ENCODE data around the gene FBXO31.

FBXO31 gene

DNA sequence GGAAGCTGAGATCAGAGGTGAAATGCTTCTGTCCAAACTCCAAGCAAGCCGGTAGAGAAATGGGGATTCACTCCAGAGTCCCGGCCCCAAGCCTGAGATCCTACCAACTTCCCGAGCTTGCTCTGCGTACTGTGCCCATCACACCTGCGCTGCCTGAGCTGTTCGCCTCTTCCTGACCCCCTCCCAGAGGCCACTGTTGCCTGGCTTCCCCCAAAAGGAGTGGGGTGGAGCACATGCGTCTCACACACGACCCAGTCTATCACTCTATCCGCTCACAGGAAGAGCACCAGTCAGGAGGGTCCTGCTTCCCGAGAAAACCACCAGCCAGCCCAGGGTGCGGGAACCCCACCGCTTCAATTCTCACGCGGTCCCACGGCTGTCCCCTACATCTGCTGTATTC is 52.9 kb downstream of the FBXO31 start:
- no peaks in the 10 kb centered on the region for H3K27me3 ChIP-seq
- TF ChIP-seq, protein P1, sequence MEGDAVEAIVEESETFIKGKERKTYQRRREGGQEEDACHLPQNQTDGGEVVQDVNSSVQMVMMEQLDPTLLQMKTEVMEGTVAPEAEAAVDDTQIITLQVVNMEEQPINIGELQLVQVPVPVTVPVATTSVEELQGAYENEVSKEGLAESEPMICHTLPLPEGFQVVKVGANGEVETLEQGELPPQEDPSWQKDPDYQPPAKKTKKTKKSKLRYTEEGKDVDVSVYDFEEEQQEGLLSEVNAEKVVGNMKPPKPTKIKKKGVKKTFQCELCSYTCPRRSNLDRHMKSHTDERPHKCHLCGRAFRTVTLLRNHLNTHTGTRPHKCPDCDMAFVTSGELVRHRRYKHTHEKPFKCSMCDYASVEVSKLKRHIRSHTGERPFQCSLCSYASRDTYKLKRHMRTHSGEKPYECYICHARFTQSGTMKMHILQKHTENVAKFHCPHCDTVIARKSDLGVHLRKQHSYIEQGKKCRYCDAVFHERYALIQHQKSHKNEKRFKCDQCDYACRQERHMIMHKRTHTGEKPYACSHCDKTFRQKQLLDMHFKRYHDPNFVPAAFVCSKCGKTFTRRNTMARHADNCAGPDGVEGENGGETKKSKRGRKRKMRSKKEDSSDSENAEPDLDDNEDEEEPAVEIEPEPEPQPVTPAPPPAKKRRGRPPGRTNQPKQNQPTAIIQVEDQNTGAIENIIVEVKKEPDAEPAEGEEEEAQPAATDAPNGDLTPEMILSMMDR (IDR thresholded peaks at IDR 0.05), result no peak
- H3K4me1 ChIP-seq (ENCODE audit: control insufficient read depth in 1 of 2, insufficient read depth in 1 of 2, low read depth in 1 of 2, low read length in 1 of 2), result no peaks in the 10 kb centered on the region
- no peak overlapping the region for H3K4me3 ChIP-seq (ENCODE audit: low read depth in 1 of 2, low read length in 1 of 2)
- peaks cover 5% of the 10 kb centered on the region for H3K36me3 ChIP-seq
- H3K27ac ChIP-seq, result no peak overlapping the region
- H3K9me3 ChIP-seq, result no peaks in the 10 kb centered on the region

DNA sequence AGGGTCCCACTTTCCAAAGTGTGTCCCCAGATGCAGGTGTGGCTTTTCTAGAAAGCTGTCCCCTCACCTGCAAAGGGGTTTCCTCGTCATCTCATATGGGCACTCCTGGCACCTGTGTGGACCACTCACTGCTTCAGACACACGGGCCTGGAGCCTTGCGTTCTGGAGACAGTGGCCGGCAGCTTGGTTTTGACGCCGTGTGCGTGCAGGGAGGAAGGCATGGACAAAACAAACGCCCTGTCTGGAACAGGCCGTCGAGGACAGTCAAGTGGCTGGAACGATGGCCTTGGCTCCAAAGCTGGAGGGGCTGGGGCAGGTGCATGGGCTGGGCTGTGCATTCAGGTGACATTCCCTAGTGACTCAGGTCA is 53.3 kb downstream of the FBXO31 start:
- Histone ChIP-seq H3K9me3 (no peaks in the 10 kb centered on the region), H3K27me3 (no peaks in the 10 kb centered on the region), H3K4me3 (ENCODE audit: low read depth in 1 of 2, low read length in 1 of 2) (no peak overlapping the region), H3K36me3 (peaks cover 5% of the 10 kb centered on the region), H3K27ac (no peak overlapping the region), H3K4me1 (ENCODE audit: control insufficient read depth in 1 of 2, insufficient read depth in 1 of 2, low read depth in 1 of 2, low read length in 1 of 2) (no peaks in the 10 kb centered on the region)
- TF ChIP-seq, protein P1 (IDR thresholded peaks at IDR 0.05), result no peak

DNA sequence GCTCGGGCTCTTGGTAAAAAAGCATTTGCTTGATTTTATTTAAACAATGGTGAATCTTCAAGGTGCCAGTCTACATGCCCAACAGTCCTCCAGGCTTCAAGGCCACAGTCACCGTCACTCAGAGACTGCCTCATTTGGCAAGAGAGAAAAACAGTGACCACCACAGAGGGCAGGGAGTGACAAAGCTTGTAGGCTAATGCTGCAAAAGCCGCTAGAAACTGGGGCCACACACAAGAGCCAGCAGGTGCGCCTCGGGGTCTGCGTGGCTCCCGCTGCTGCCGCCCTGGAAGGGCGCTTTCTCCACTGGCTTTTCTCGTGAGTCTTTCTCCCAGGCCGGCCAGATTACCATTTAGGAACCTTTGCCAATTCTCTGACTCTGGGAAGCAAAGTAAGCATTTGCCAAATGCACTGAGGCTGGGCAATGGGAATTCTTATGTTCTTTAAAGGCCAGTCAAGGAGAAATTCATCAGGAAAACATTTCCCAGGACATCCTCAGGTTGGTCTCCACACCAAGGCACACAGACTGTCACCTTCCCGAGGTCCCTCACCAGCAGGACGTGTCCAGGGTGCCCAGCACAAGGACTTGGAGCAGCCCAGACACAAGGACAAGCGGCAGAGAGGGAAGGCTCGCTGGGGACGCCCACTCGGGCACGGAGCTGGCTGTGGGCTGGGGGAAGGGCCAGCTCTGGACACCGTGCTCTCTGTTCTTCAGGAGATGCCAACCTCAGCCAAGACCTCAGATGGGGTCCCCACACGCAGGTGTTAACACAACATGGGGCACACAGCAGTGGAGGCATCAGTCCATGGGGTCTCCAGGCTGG is 53.9 kb downstream of the FBXO31 start:
- H3K27ac ChIP-seq, result no peak overlapping the region
- TF ChIP-seq, protein P1 (IDR thresholded peaks at IDR 0.05), result no peak
- H3K9me3 ChIP-seq, result no peaks in the 10 kb centered on the region
- no peaks in the 10 kb centered on the region for H3K36me3 ChIP-seq
- H3K4me1 ChIP-seq (ENCODE audit: control insufficient read depth in 1 of 2, insufficient read depth in 1 of 2, low read depth in 1 of 2, low read length in 1 of 2), result no peaks in the 10 kb centered on the region
- H3K4me3 ChIP-seq (ENCODE audit: low read depth in 1 of 2, low read length in 1 of 2), result no peak overlapping the region
- no peaks in the 10 kb centered on the region for H3K27me3 ChIP-seq

DNA sequence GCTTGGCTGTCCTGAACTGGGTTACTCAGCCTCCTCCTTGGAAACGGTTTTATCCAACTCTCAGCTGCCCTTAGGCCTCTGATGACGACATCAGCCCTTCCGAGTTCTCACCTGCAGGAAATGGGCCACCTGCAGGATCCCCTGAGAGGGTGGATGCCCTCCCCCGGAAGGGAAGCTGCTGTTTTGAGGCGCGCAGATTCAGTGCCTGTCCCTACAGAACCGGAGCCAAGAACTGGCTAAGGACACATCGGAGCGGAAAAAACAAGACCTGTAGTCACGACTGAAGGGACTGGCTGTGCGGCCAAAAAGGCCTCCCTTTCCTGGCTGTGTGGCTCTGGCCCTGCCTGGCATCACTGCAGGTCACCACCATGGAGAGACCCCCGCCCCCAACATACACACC is 54.7 kb downstream of the FBXO31 start:
- H3K27me3 ChIP-seq, result no peaks in the 10 kb centered on the region
- H3K36me3 ChIP-seq, result no peaks in the 10 kb centered on the region
- no peak overlapping the region for H3K27ac ChIP-seq
- H3K4me3 ChIP-seq (ENCODE audit: low read depth in 1 of 2, low read length in 1 of 2), result no peak overlapping the region
- no peaks in the 10 kb centered on the region for H3K9me3 ChIP-seq
- no peaks in the 10 kb centered on the region for H3K4me1 ChIP-seq (ENCODE audit: control insufficient read depth in 1 of 2, insufficient read depth in 1 of 2, low read depth in 1 of 2, low read length in 1 of 2)
- TF ChIP-seq, protein P1 (IDR thresholded peaks at IDR 0.05), result no peak

DNA sequence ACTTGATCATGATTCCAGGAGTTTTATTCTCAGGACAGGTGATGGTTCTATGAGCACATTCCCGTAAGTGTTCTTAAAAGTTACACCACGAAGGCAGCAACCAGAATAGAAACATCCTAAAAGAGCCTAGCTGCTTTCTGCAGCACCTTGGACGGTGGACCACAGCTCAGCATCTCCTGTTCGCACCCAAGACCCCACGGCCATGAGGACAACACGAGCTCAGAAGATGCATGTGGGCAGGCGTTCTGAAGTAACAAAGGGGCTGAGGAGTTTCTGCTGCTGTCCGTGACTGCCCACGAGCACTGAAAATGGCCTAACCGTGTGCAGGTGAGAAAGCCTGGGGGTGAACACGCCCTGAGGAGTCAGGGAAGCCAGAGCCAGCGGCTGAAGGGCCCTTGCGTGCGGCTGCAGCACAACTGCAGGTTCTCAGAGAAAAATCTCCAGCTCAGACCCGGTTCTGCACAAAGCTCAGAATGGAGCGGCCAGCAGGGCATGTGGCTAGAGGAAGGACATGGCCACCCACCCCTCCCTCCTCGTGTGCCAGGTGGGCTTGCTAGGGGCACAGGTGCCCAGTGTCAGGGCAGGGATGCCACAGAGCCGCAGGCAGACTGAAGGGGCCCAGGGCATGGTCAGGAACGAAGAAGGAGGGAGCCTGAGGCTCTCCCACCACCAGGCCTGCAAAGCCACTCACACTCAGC is 55.6 kb downstream of the FBXO31 start:
- Histone ChIP-seq H3K9me3 (no peaks in the 10 kb centered on the region), H3K4me3 (ENCODE audit: low read depth in 1 of 2, low read length in 1 of 2) (no peak overlapping the region), H3K27me3 (no peaks in the 10 kb centered on the region), H3K4me1 (ENCODE audit: control insufficient read depth in 1 of 2, insufficient read depth in 1 of 2, low read depth in 1 of 2, low read length in 1 of 2) (no peaks in the 10 kb centered on the region), H3K27ac (no peak overlapping the region), H3K36me3 (no peaks in the 10 kb centered on the region)
- TF ChIP-seq, protein P1 (IDR thresholded peaks at IDR 0.05), result no peak
